H9 (cell line): Measurements from ENCODE around the gene CEACAM6. TPM values are rescaled to one million over a fixed set of nuclear protein-coding genes. Genes with fewer than 3 reads are reported as not detected.

ENCODE experiments used
- DNase-seq: peaks from one replicate; pipeline ENCODE4 v3.0.0-alpha.2; 2017
- H2AFZ ChIP-seq: one replicate; pipeline ENCODE4 v1.6.1; 2013; ENCODE audit warnings: mild to moderate bottlenecking, low read length, control low read depth, moderate library complexity
- H2AK5ac ChIP-seq: 2 replicates; pipeline ENCODE4 v1.6.1; 2013; ENCODE audit warnings: low read length, control low read depth, mixed read lengths; ENCODE audit not compliant: insufficient read length
- H2BK120ac ChIP-seq: one replicate; pipeline ENCODE4 v1.6.1; 2013; ENCODE audit warnings: low read depth, mild to moderate bottlenecking, low read length, control low read depth, inconsistent platforms; ENCODE audit not compliant: poor library complexity, severe bottlenecking
- H2BK12ac ChIP-seq: 2 replicates; pipeline ENCODE4 v1.6.1; 2013; ENCODE audit warnings: low read length, control low read depth, mixed read lengths, low read depth; ENCODE audit not compliant: insufficient read length
- H2BK15ac ChIP-seq: 2 replicates; pipeline ENCODE4 v1.6.1; 2013; ENCODE audit warnings: low read depth, low read length, control low read depth
- H2BK20ac ChIP-seq: one replicate; pipeline ENCODE4 v1.6.1; 2013; ENCODE audit warnings: low read depth, mild to moderate bottlenecking, low read length, control low read depth, inconsistent platforms; ENCODE audit not compliant: poor library complexity, severe bottlenecking
- H2BK5ac ChIP-seq: 2 replicates; pipeline ENCODE4 v1.6.1; 2013; ENCODE audit warnings: low read length, control low read depth, mixed read lengths; ENCODE audit not compliant: insufficient read length
- H3K14ac ChIP-seq: 2 replicates; pipeline ENCODE4 v1.6.1; 2013; ENCODE audit warnings: low read length, control low read depth; ENCODE audit not compliant: insufficient read depth
- H3K18ac ChIP-seq: 2 replicates; pipeline ENCODE4 v1.6.1; 2013; ENCODE audit warnings: low read depth, mild to moderate bottlenecking, mixed read lengths, low read length, control low read depth; ENCODE audit not compliant: insufficient read length
- H3K23ac ChIP-seq: 2 replicates; pipeline ENCODE4 v1.6.1; 2013; ENCODE audit warnings: low read length, control low read depth, mixed read lengths, low read depth; ENCODE audit not compliant: insufficient read length
- H3K23me2 ChIP-seq: 2 replicates; pipeline ENCODE4 v1.6.1; 2013; ENCODE audit warnings: low read depth, mild to moderate bottlenecking, mixed read lengths, low read length, control low read depth; ENCODE audit not compliant: insufficient read length, poor library complexity, severe bottlenecking
- H3K27ac ChIP-seq: 2 replicates; pipeline ENCODE4 v1.5.1; 2013; ENCODE audit warnings: low read length, control low read depth, mixed read lengths, low read depth; ENCODE audit not compliant: insufficient read length
- H3K27me3 ChIP-seq: 2 replicates; pipeline ENCODE4 v1.6.1; 2013; ENCODE audit warnings: low read length, control low read depth, inconsistent platforms; ENCODE audit not compliant: insufficient read depth
- H3K4ac ChIP-seq: 2 replicates; pipeline ENCODE4 v1.6.1; 2013; ENCODE audit warnings: low read depth, mild to moderate bottlenecking, control low read depth, inconsistent platforms, low read length, moderate library complexity
- H3K4me1 ChIP-seq: 2 replicates; pipeline ENCODE4 v1.6.1; 2013; ENCODE audit warnings: low read length, control low read depth, inconsistent platforms; ENCODE audit not compliant: insufficient read depth
- H3K4me2 ChIP-seq: 2 replicates; pipeline ENCODE4 v1.6.1; 2013; ENCODE audit warnings: low read length, control low read depth, mixed read lengths; ENCODE audit not compliant: insufficient read length, insufficient read depth
- H3K56ac ChIP-seq: 2 replicates; pipeline ENCODE4 v1.6.1; 2013; ENCODE audit warnings: low read depth, mild to moderate bottlenecking, mixed read lengths, low read length, control low read depth; ENCODE audit not compliant: insufficient read length
- H3K79me1 ChIP-seq: 2 replicates; pipeline ENCODE4 v1.6.1; 2013; ENCODE audit warnings: low read depth, mild to moderate bottlenecking, moderate library complexity, low read length, control low read depth, inconsistent platforms; ENCODE audit not compliant: insufficient read depth, poor library complexity, severe bottlenecking
- H3K79me2 ChIP-seq: 2 replicates; pipeline ENCODE4 v1.6.1; 2013; ENCODE audit warnings: low read length, control low read depth, inconsistent platforms; ENCODE audit not compliant: insufficient read depth
- H3K9ac ChIP-seq: 2 replicates; pipeline ENCODE4 v1.6.1; 2013; ENCODE audit warnings: low read length, control low read depth, mixed read lengths; ENCODE audit not compliant: insufficient read length; ENCODE audit errors: extremely low read depth
- H3K9me3 ChIP-seq: one replicate; pipeline ENCODE4 v1.6.1; 2013; ENCODE audit warnings: low read depth, low read length, inconsistent platforms; ENCODE audit not compliant: control insufficient read depth
- H3T11ph ChIP-seq: one replicate; pipeline ENCODE4 v1.6.1; 2013; ENCODE audit warnings: mild to moderate bottlenecking, low read length, control low read depth, inconsistent platforms
- H4K20me1 ChIP-seq: one replicate; pipeline ENCODE4 v1.6.1; 2013; ENCODE audit not compliant: control insufficient read depth, insufficient read length, insufficient read depth
- H4K5ac ChIP-seq: 2 replicates; pipeline ENCODE4 v1.6.1; 2013; ENCODE audit warnings: low read depth, mild to moderate bottlenecking, mixed read lengths, low read length, control low read depth; ENCODE audit not compliant: insufficient read length
- H4K8ac ChIP-seq: replicated peaks from 2 replicates; pipeline ENCODE4 v1.6.1; 2013; ENCODE audit warnings: low read length, control low read depth, mixed read lengths, low read depth; ENCODE audit not compliant: insufficient read length
- H4K91ac ChIP-seq: 2 replicates; pipeline ENCODE4 v1.6.1; 2013; ENCODE audit warnings: low read depth, mild to moderate bottlenecking, moderate library complexity, mixed read lengths, low read length, control low read depth; ENCODE audit not compliant: insufficient read length
- H3K27ac Mint-ChIP-seq, 3 experiments: 2 replicates in 2 of 3; 3 replicates in 1 of 3; pipeline ENCODE4 v1.8.0; 2020 to 2021; ENCODE audit warnings: mixed read lengths in 3 of 3, mild to moderate bottlenecking in 1 of 3, moderate library complexity in 1 of 3
- H3K27me3 Mint-ChIP-seq: 2 replicates; pipeline ENCODE4 v1.8.0; 2021; ENCODE audit warnings: low read depth, mild to moderate bottlenecking, moderate library complexity, mixed read lengths
- H3K36me3 Mint-ChIP-seq, 3 experiments: 2 replicates in 2 of 3; 3 replicates in 1 of 3; pipeline ENCODE4 v1.8.0; 2020 to 2021; ENCODE audit warnings: low read depth in 3 of 3, mixed read lengths in 3 of 3; ENCODE audit not compliant: insufficient read depth in 1 of 3
- H3K4me1 Mint-ChIP-seq, 2 experiments: 2 replicates each; pipeline ENCODE4 v1.8.0; 2020; ENCODE audit warnings: mixed read lengths in 2 of 2
- H3K4me3 Mint-ChIP-seq, 2 experiments: 2 replicates in 1 of 2; 3 replicates in 1 of 2; pipeline ENCODE4 v1.8.0; 2020 to 2021; ENCODE audit warnings: mild to moderate bottlenecking in 2 of 2, mixed read lengths in 2 of 2, moderate library complexity in 1 of 2
- H3K9me3 Mint-ChIP-seq, 2 experiments: 2 replicates in 1 of 2; 3 replicates in 1 of 2; pipeline ENCODE4 v1.8.0; 2020; ENCODE audit warnings: mild to moderate bottlenecking in 2 of 2, mixed read lengths in 2 of 2, moderate library complexity in 1 of 2
- CTCF ChIP-seq: fragments of 200-600 bp; sonication (generic); conservative IDR thresholded peaks from 3 replicates; pipeline ENCODE4 v1.8.0; 2021; ENCODE audit warnings: antibody characterized with exemption, mild to moderate bottlenecking
- WGBS: extraction: QIAGEN DNeasy Blood & Tissue Kit; methylation state at CpG from one replicate; pipeline ENCODE4 v1.1.7; 2013; ENCODE audit warnings: missing lambda C conversion rate, low lambda C conversion rate, mixed read lengths; ENCODE audit not compliant: insufficient read length; ENCODE audit errors: extremely low coverage; 5-methylcytosine and 5-hydroxymethylcytosine counted together
- total RNA-seq: library from RNA; stranded (reverse); gene quantifications from 2 replicates; pipeline ENCODE4 v1.2.1, GENCODE V29; 2021

Gene CEACAM6
- total RNA-seq, 1 experiment from 2014 or later: not detected

DNA sequence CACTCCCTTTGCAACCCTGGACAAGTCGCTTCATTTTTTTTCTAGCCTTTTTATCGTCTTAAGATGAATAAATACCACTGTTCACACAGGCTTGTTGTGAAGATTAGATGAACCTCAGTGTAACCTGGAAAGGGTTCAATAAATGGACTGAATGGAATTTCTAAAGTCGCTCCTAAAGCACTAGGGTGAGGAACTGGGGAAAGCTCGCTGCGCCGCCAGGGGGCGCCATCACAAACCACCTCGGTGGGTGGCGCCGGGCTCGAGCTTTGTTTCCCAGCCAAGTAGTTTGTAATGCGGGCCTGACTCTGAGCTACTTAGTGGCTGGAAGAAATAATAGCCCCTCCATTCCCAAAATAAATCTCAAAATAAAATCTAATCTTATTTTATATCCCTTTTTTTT lies 2.2 kb upstream of the CEACAM6 start:
- Histone ChIP-seq H2AK5ac (no peak overlapping the region), H3K18ac (no peak overlapping the region), H3K56ac (no peak overlapping the region), H2BK15ac (no peak overlapping the region), H3K23ac (no peak overlapping the region), H3T11ph (no peak overlapping the region), H2BK20ac (no peak overlapping the region), H4K5ac (no peak overlapping the region), H2AFZ (no peak overlapping the region), H4K8ac (no peak overlapping the region), H3K4me1 (no peaks in the 10 kb centered on the region), H3K14ac (no peak overlapping the region), H4K91ac (no peak overlapping the region), H3K27ac (no peak overlapping the region), H3K79me1 (no peaks in the 10 kb centered on the region), H3K4me2 (no peak overlapping the region), H3K79me2 (no peaks in the 10 kb centered on the region), H3K4ac (no peak overlapping the region), H2BK12ac (no peak overlapping the region), H4K20me1 (no peaks in the 10 kb centered on the region), H3K23me2 (no peaks in the 10 kb centered on the region), H3K27me3 (no peaks in the 10 kb centered on the region), H3K9ac (no peak overlapping the region), H2BK120ac (no peak overlapping the region), H3K9me3 (no peaks in the 10 kb centered on the region), H2BK5ac (no peak overlapping the region)
- peak; percentile 65 for DNase-seq
- no peak overlapping the region for H3K27ac Mint-ChIP-seq
- no peaks in the 10 kb centered on the region for H3K4me1 Mint-ChIP-seq
- WGBS: no CpG with 5 or more reads among the region's 12 CpGs
- H3K27me3 Mint-ChIP-seq: peaks cover 7% of the 10 kb centered on the region
- H3K9me3 Mint-ChIP-seq: peaks cover 23 to 79% of the 10 kb centered on the region in 2 experiments
- TF ChIP-seq CTCF: peak; percentile 73
- peaks cover 0 to 25% (median 0%) of the 10 kb centered on the region in 3 experiments; a peak in 2 of 7 replicates for H3K36me3 Mint-ChIP-seq
- no peak overlapping the region for H3K4me3 Mint-ChIP-seq
